Gastrocnemius medialis (tissue), 4 donors: ENCODE measurements around the gene AFAP1. TPM values are rescaled to one million over a fixed set of nuclear protein-coding genes. Genes with fewer than 3 reads are reported as not detected.

Experiments used
- ATAC-seq, 2 donors: fragments of 150-250 bp; one replicate each; pipeline ENCODE4 v1.9.1; 2016
- DNase-seq, 2 donors: peaks; one replicate each; pipeline ENCODE4 v3.0.0-alpha.2; 2019
- H3K27ac ChIP-seq, 4 donors: fragments of 200-600 bp; sonication (generic); 1 replicate in 1 of 4; 2 replicates in 3 of 4; pipeline ENCODE4 v1.5.1; 2016 to 2018; ENCODE audit warnings: mild to moderate bottlenecking in 2 of 4, moderate library complexity in 1 of 4
- H3K27me3 ChIP-seq, 3 donors: fragments of 200-600 bp; sonication (generic) in 2 of 3; 1 replicate in 1 of 3; 2 replicates in 2 of 3; pipeline versions ENCODE4 v1.5.1 to v1.6.0; 2016 to 2019; ENCODE audit warnings: mild to moderate bottlenecking in 1 of 3, moderate library complexity in 1 of 3
- H3K36me3 ChIP-seq, 2 donors: fragments of 200-600 bp; sonication (generic) in 1 of 2; one replicate each; pipeline ENCODE4 v1.5.1; 2017 to 2018
- H3K4me1 ChIP-seq, 2 donors: fragments of 200-600 bp; sonication (generic) in 1 of 2; one replicate each; pipeline ENCODE4 v1.5.1; 2016 to 2017; ENCODE audit warnings: mild to moderate bottlenecking in 2 of 2
- H3K4me3 ChIP-seq, 4 donors: fragments of 200-600 bp; sonication (generic) in 3 of 4; 1 replicate in 1 of 4; 2 replicates in 3 of 4; pipeline ENCODE4 v1.5.1; 2016 to 2019; ENCODE audit warnings: mild to moderate bottlenecking in 2 of 4
- H3K9me3 ChIP-seq, 3 donors: fragments of 200-600 bp; sonication (generic) in 2 of 3; 1 replicate in 1 of 3; 2 replicates in 2 of 3; pipeline ENCODE4 v1.5.1; 2016 to 2019
- CTCF ChIP-seq, 5 experiments: fragments of 450-650 bp in 3 of 5; fragments of 200-600 bp in 2 of 5; sonication (generic) in 2 of 5; IDR thresholded peaks in 4 of 5; conservative IDR thresholded peaks in 1 of 5; 1 replicate in 4 of 5; 2 replicates in 1 of 5; pipeline ENCODE4 v1.5.1; 2016 to 2019; ENCODE audit warnings: antibody characterized with exemption in 5 of 5, mild to moderate bottlenecking in 3 of 5, moderate library complexity in 3 of 5
- POLR2A ChIP-seq, 2 donors: fragments of 450-650 bp; IDR thresholded peaks; one replicate each; pipeline ENCODE4 v1.6.1; 2017; ENCODE audit warnings: antibody characterized with exemption in 2 of 2, mild to moderate bottlenecking in 2 of 2, moderate library complexity in 2 of 2
- in situ Hi-C, 4 donors: fragments of 200-750 bp; cut with MboI; loops; one replicate each; pipeline versions ENCODE4 v1.15.0 to v1.8.0; 2017; ENCODE audit warnings: low sequenced_read_pairs in 4 of 4
- intact Hi-C: fragments of 100-400 bp; cut with DNase I; formaldehyde crosslinking; loops from one replicate; pipeline ENCODE4 v1.15.1; 2023; ENCODE audit warnings: low total_unique reads
- total RNA-seq, 4 donors: library from RNA; depleted of rRNA; stranded (reverse); fragments of >200 nt; gene quantifications; one replicate each; pipeline versions ENCODE4 v1.1.0 to v1.2.3, GENCODE V29; 2016

AFAP1 gene
- total RNA-seq, 4 donors from 2014 or later: 1.5 to 8.6 (median 3.5) TPM

- H3K4me1 ChIP-seq: no peaks in the 10 kb centered on the region
- intact Hi-C loops (loop anchor here (2.0 kb wide), 1 partner anchor 32 kb away; no protein-coding TSS in a partner anchor), in situ Hi-C loops (no loop called here)
- H3K27ac ChIP-seq: no peak overlapping the region
- no peaks in the 10 kb centered on the region for H3K9me3 ChIP-seq
- H3K36me3 ChIP-seq: no peaks in the 10 kb centered on the region
- ATAC-seq (no peak), DNase-seq (no peak)
- H3K4me3 ChIP-seq: no peak overlapping the region
- TF ChIP-seq POLR2A (IDR thresholded peaks at IDR 0.05) (no peak), CTCF (IDR thresholded peaks at IDR 0.05 in 4 of 5, conservative IDR thresholded peaks at IDR 0.05 in 1 of 5) (peak in 3 of 5 experiments; percentile 23 to 34 (median 25))
- no peaks in the 10 kb centered on the region for H3K27me3 ChIP-seq
Observed at GRCh38 chr4:7770224-7771050, 169.2 kb downstream of the AFAP1 start.

GRCh38 chr4:7769396-7770223 is 170.1 kb downstream of the AFAP1 start:
- Histone ChIP-seq H3K4me1 (no peaks in the 10 kb centered on the region), H3K9me3 (no peaks in the 10 kb centered on the region), H3K27ac (no peak overlapping the region), H3K36me3 (no peaks in the 10 kb centered on the region), H3K4me3 (no peak overlapping the region), H3K27me3 (no peaks in the 10 kb centered on the region)
- DNase-seq (no peak), ATAC-seq (no peak)
- intact Hi-C loops (loop anchor here (2.0 kb wide), 1 partner anchor 33 kb away; no protein-coding TSS in a partner anchor), in situ Hi-C loops (no loop called here)
- TF ChIP-seq CTCF (IDR thresholded peaks at IDR 0.05 in 4 of 5, conservative IDR thresholded peaks at IDR 0.05 in 1 of 5): no peak
- no peak for TF ChIP-seq POLR2A (IDR thresholded peaks at IDR 0.05)

- no peaks in the 10 kb centered on the region for H3K9me3 ChIP-seq
- H3K4me1 ChIP-seq: no peaks in the 10 kb centered on the region
- H3K4me3 ChIP-seq: no peak overlapping the region
- no peak for TF ChIP-seq CTCF (IDR thresholded peaks at IDR 0.05 in 4 of 5, conservative IDR thresholded peaks at IDR 0.05 in 1 of 5)
- TF ChIP-seq POLR2A (IDR thresholded peaks at IDR 0.05): no peak
- no peaks in the 10 kb centered on the region for H3K27me3 ChIP-seq
- no peak overlapping the region for H3K27ac ChIP-seq
- intact Hi-C loops (no loop called here), in situ Hi-C loops (no loop called here)
- DNase-seq: no peak
- ATAC-seq: no peak
- H3K36me3 ChIP-seq: no peaks in the 10 kb centered on the region
Observed at GRCh38 chr4:7768736-7769135, 170.9 kb downstream of the AFAP1 start.

GRCh38 chr4:7767966-7768365 is 171.7 kb downstream of the AFAP1 start:
- intact Hi-C loops: no loop called here

More at GRCh38 chr4:7767966-7768365, 171.7 kb downstream of the AFAP1 start:
- Histone ChIP-seq H3K27me3 (no peaks in the 10 kb centered on the region), H3K4me1 (no peaks in the 10 kb centered on the region), H3K4me3 (no peak overlapping the region), H3K9me3 (no peaks in the 10 kb centered on the region), H3K27ac (no peak overlapping the region), H3K36me3 (no peaks in the 10 kb centered on the region)
- no peak for TF ChIP-seq CTCF (IDR thresholded peaks at IDR 0.05 in 4 of 5, conservative IDR thresholded peaks at IDR 0.05 in 1 of 5)
- no peak for TF ChIP-seq POLR2A (IDR thresholded peaks at IDR 0.05)
- ATAC-seq: no peak
- in situ Hi-C loops: no loop called here
- DNase-seq: no peak
